B cell (primary cell): Measurements from ENCODE around the gene GANC. TPM values are rescaled to one million over a fixed set of nuclear protein-coding genes. Genes with fewer than 3 reads are reported as not detected.

ENCODE experiments used
- ATAC-seq: fragments of 200-7000 bp; cut with Tn5 transposase; one replicate; pipeline ENCODE4 v1.10.0; 2021; ENCODE audit warnings: low read depth, mild to moderate bottlenecking, moderate number of reproducible peaks, moderate library complexity
- CTCF ChIA-PET: fragments of 350-600 bp; sonication (Branson Sonifier 250); formaldehyde crosslinking; loops from one replicate; lab custom pipeline; 2021; ENCODE audit warnings: antibody characterized with exemption, inconsistent platforms; lab: Charles Lee
- POLR2A ChIA-PET: fragments of 350-600 bp; sonication (Branson Sonifier 250); formaldehyde crosslinking; loops from one replicate; lab custom pipeline; 2021; ENCODE audit warnings: antibody characterized with exemption; lab: Charles Lee
- DNase-seq: peaks from one replicate; pipeline ENCODE4 v3.0.0; 2013
- H2AFZ ChIP-seq: 2 replicates; pipeline ENCODE4 v1.6.1; 2012; ENCODE audit warnings: mild to moderate bottlenecking, low read depth, low read length; ENCODE audit not compliant: insufficient read depth, poor library complexity, severe bottlenecking
- H3K27ac ChIP-seq, 2 donors: 1 replicate in 1 of 2; 2 replicates in 1 of 2; pipeline ENCODE4 v1.5.1; 2012 to 2013; ENCODE audit warnings: low read length in 2 of 2, mild to moderate bottlenecking in 2 of 2, moderate library complexity in 1 of 2
- H3K27me3 ChIP-seq, 4 experiments: fragments of 200-600 bp in 1 of 4; sonication (generic) in 1 of 4; replicated peaks in 1 of 4; 1 replicate in 2 of 4; 2 replicates in 2 of 4; pipeline versions ENCODE4 v1.6.1 to v1.7.0; 2013 to 2016; ENCODE audit warnings: low read length in 3 of 4, mild to moderate bottlenecking in 2 of 4, mixed read lengths in 1 of 4, moderate library complexity in 1 of 4; ENCODE audit not compliant: insufficient read depth in 4 of 4, control insufficient read depth in 3 of 4; ENCODE audit errors: control extremely low read depth in 1 of 4
- H3K36me3 ChIP-seq, 2 experiments: replicated peaks in 1 of 2; 1 replicate in 1 of 2; 2 replicates in 1 of 2; pipeline versions ENCODE4 v1.6.1 to v1.7.1; 2013; ENCODE audit warnings: low read length in 1 of 2; ENCODE audit not compliant: insufficient read depth in 2 of 2, control insufficient read depth in 1 of 2; ENCODE audit errors: control extremely low read depth in 1 of 2, extremely low read depth in 1 of 2
- H3K4me1 ChIP-seq, 2 donors: fragments of 200-600 bp in 1 of 2; sonication (generic) in 1 of 2; 1 replicate in 1 of 2; 2 replicates in 1 of 2; pipeline versions ENCODE4 v1.5.1 to v1.6.1; 2013 to 2017; ENCODE audit warnings: low read length in 2 of 2; ENCODE audit not compliant: control insufficient read depth in 2 of 2, insufficient read depth in 2 of 2
- H3K4me2 ChIP-seq: replicated peaks from 2 replicates; pipeline ENCODE3; 2012; ENCODE audit warnings: mild to moderate bottlenecking, low read depth, low read length; ENCODE audit not compliant: poor library complexity, severe bottlenecking
- H3K4me3 ChIP-seq, 5 experiments: fragments of 200-600 bp in 1 of 5; sonication (generic) in 1 of 5; 1 replicate in 3 of 5; 2 replicates in 2 of 5; pipeline versions ENCODE4 v1.5.1 to v1.7.0; 2011 to 2016; ENCODE audit warnings: low read length in 4 of 5, mild to moderate bottlenecking in 4 of 5, low read depth in 2 of 5, control low read depth in 1 of 5, moderate library complexity in 1 of 5; ENCODE audit not compliant: insufficient read depth in 1 of 5; ENCODE audit errors: control extremely low read depth in 1 of 5, extremely low read depth in 1 of 5
- H3K79me2 ChIP-seq: fragments of 200-600 bp; sonication (generic); one replicate; pipeline ENCODE4 v1.6.0; 2016; ENCODE audit warnings: low read length; ENCODE audit not compliant: control insufficient read depth, insufficient read depth
- H3K9ac ChIP-seq: fragments of 200-600 bp; sonication (generic); 2 replicates; pipeline ENCODE4 v1.6.1; 2017; ENCODE audit warnings: mild to moderate bottlenecking, low read length, moderate library complexity
- H3K9me3 ChIP-seq, 3 donors: one replicate each; pipeline versions ENCODE4 v1.6.1 to v1.7.1; 2013; ENCODE audit warnings: low read length in 2 of 3; ENCODE audit not compliant: control insufficient read depth in 2 of 3, insufficient read depth in 1 of 3; ENCODE audit errors: control extremely low read depth in 1 of 3
- H4K20me1 ChIP-seq: 2 replicates; pipeline ENCODE4 v1.6.0; 2012; ENCODE audit warnings: mild to moderate bottlenecking, low read length; ENCODE audit not compliant: insufficient read depth, control insufficient read depth, poor library complexity, severe bottlenecking
- H3K27ac Mint-ChIP-seq: one replicate; pipeline ENCODE4 v1.8.0; 2021; ENCODE audit warnings: mixed read lengths
- H3K27me3 Mint-ChIP-seq: one replicate; pipeline ENCODE4 v1.8.0; 2021; ENCODE audit warnings: mixed read lengths
- H3K4me1 Mint-ChIP-seq: one replicate; pipeline ENCODE4 v1.8.0; 2021; ENCODE audit warnings: mixed read lengths
- H3K4me3 Mint-ChIP-seq: one replicate; pipeline ENCODE4 v1.8.0; 2021; ENCODE audit warnings: mixed read lengths
- H3K9me3 Mint-ChIP-seq: one replicate; pipeline ENCODE4 v1.8.0; 2022; ENCODE audit warnings: mixed read lengths; ENCODE audit not compliant: insufficient read depth
- EZH2 ChIP-seq: IDR thresholded peaks from 2 replicates; pipeline ENCODE4 v1.6.1; 2012; ENCODE audit warnings: borderline replicate concordance, low read depth, mild to moderate bottlenecking, moderate library complexity, low read length; ENCODE audit not compliant: insufficient read depth, poor library complexity, severe bottlenecking
- WGBS: methylation state at CpG from one replicate; pipeline ENCODE4 v1.1.5; 2013; ENCODE audit warnings: missing lambda C conversion rate; ENCODE audit not compliant: insufficient coverage; 5-methylcytosine and 5-hydroxymethylcytosine counted together
- intact Hi-C: fragments of 100-400 bp; cut with micrococcal nuclease; formaldehyde crosslinking; loops from one replicate; pipeline ENCODE4 v1.10.0; 2022
- polyA plus RNA-seq: library from polyadenylated mRNA; depleted of rRNA; stranded (reverse); fragments of >200 nt; gene quantifications from 2 replicates; pipeline ENCODE4 v1.2.3, GENCODE V29; 2012
- total RNA-seq, 2 donors: library from RNA; stranded (reverse); fragments of 120-200 nt in 1 of 2; gene quantifications; 1 replicate in 1 of 2; 2 replicates in 1 of 2; pipeline versions ENCODE4 v1.2.3 to v1.2.4, GENCODE V29; 2013 to 2022
- TF ChIP-seq, protein P1 (sequence below): fragments of 200-600 bp; IDR thresholded peaks from one replicate; pipeline ENCODE4 v1.8.0; 2022; ENCODE audit warnings: antibody characterized with exemption, mild to moderate bottlenecking

The GANC gene
- total and polyA plus RNA-seq, 2 donors (not counting 1 experiment from before 2014, with no cell fraction given), result 43.5 to 122 TPM

GRCh38 chr15:42365921-42366550 is 93.0 kb downstream of the GANC start:
- POLR2A ChIA-PET, result no interaction called here
- H3K9ac ChIP-seq, result no peak overlapping the region
- ATAC-seq, result no peak
- H3K27ac Mint-ChIP-seq, result no peak overlapping the region
- CTCF ChIA-PET, result no interaction called here
- no peaks in the 10 kb centered on the region for H3K27me3 Mint-ChIP-seq
- no peak for DNase-seq
- 93% methylated on average over 3 of the region's 5 CpGs for WGBS
- H3K4me3 Mint-ChIP-seq, result no peak overlapping the region
- peaks cover 4 to 6% of the 10 kb centered on the region in 2 experiments for H3K36me3 ChIP-seq
- H3K4me3 ChIP-seq, result no peak overlapping the region
- no peaks in the 10 kb centered on the region for H3K4me1 ChIP-seq
- no peaks in the 10 kb centered on the region for H4K20me1 ChIP-seq
- no peaks in the 10 kb centered on the region for H3K79me2 ChIP-seq
- H3K9me3 Mint-ChIP-seq, result peaks cover 3% of the 10 kb centered on the region
- H3K27ac ChIP-seq, result no peak overlapping the region
- no peaks in the 10 kb centered on the region for H3K4me1 Mint-ChIP-seq
- no peak overlapping the region for H2AFZ ChIP-seq
- intact Hi-C loops, result no loop called here
- TF ChIP-seq EZH2, result no peak
- TF ChIP-seq, protein P1, sequence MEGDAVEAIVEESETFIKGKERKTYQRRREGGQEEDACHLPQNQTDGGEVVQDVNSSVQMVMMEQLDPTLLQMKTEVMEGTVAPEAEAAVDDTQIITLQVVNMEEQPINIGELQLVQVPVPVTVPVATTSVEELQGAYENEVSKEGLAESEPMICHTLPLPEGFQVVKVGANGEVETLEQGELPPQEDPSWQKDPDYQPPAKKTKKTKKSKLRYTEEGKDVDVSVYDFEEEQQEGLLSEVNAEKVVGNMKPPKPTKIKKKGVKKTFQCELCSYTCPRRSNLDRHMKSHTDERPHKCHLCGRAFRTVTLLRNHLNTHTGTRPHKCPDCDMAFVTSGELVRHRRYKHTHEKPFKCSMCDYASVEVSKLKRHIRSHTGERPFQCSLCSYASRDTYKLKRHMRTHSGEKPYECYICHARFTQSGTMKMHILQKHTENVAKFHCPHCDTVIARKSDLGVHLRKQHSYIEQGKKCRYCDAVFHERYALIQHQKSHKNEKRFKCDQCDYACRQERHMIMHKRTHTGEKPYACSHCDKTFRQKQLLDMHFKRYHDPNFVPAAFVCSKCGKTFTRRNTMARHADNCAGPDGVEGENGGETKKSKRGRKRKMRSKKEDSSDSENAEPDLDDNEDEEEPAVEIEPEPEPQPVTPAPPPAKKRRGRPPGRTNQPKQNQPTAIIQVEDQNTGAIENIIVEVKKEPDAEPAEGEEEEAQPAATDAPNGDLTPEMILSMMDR, result no peak
- no peaks in the 10 kb centered on the region for H3K27me3 ChIP-seq
- no peak overlapping the region for H3K4me2 ChIP-seq
- no peaks in the 10 kb centered on the region for H3K9me3 ChIP-seq

DNA sequence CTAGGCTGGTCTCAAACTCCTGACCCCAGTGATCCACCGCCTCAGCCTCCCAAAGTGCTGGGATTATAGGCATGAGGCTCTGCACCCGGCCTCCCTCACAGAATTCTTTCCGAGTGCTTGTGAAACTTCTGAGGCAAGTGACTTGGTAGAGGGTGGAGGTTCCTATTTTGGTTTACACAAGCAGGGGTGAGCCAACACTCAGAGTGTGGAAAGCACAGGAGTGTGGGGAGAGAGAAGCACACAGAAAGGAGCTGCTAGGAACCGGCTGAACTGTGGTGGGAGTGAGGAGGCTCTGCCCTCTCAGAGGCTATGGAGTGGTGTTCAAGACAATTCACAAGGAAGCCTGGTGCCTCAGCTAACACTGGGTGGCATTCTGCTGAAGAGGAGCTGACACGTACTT is 94.0 kb downstream of the GANC start:
- no peak overlapping the region for H3K4me2 ChIP-seq
- H3K4me3 ChIP-seq, result no peak overlapping the region
- H2AFZ ChIP-seq, result no peak overlapping the region
- ATAC-seq (no peak), DNase-seq (no peak)
- H3K27ac Mint-ChIP-seq, result no peak overlapping the region
- no peaks in the 10 kb centered on the region for H3K27me3 Mint-ChIP-seq
- no peaks in the 10 kb centered on the region for H3K9me3 ChIP-seq
- no peaks in the 10 kb centered on the region for H3K4me1 Mint-ChIP-seq
- TF ChIP-seq, protein P1, result no peak
- TF ChIP-seq EZH2, result no peak
- 88% methylated on average over 3 of the region's 5 CpGs for WGBS
- H3K36me3 ChIP-seq, result peaks cover 4 to 6% of the 10 kb centered on the region in 2 experiments
- no peak overlapping the region for H3K9ac ChIP-seq
- no peaks in the 10 kb centered on the region for H3K4me1 ChIP-seq
- ChIA-PET POLR2A (no interaction called here), CTCF (no interaction called here)
- no peaks in the 10 kb centered on the region for H3K79me2 ChIP-seq
- H3K27me3 ChIP-seq, result no peaks in the 10 kb centered on the region
- H4K20me1 ChIP-seq, result no peaks in the 10 kb centered on the region
- H3K4me3 Mint-ChIP-seq, result no peak overlapping the region
- intact Hi-C loops, result no loop called here
- H3K27ac ChIP-seq, result no peak overlapping the region
- H3K9me3 Mint-ChIP-seq, result peaks cover 3% of the 10 kb centered on the region
